HG02973 (cell line): Measurements from ENCODE around the gene FEM1C.

Experiments used
- ATAC-seq: cut with Tn5 transposase; IDR thresholded peaks from one replicate; pipeline ENCODE4 v1.9.1; 2021; ENCODE audit warnings: moderate library complexity; ENCODE audit not compliant: unreplicated experiment

FEM1C gene

DNA sequence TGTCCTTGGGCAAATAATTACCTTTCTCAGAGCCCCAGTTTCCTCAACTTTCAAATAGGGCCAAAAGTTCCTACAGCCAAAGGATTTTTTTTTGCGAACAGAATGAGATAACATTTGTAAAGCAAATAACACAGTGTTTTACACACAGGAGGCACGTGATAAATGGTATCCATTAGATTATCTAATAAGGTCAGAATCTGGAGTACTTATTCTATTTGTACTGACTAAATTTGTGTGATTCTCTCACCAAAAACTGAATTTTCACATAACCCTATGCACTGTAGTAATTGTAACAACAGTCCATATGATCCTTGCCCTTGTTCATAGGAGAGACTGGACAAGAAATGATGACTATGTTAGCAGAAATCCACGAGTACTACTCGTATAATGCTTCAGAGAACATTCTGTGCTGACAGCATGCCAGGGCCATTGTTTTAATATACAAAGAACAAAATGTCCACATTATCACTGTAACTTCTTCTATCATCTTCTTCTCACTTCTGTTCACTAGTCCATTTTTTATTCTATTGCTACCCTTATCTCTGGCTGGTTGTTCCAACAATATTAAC is 13.9 kb upstream of the FEM1C start:
- no peak for ATAC-seq

GRCh38 chr5:115557667-115558387 is 13.3 kb upstream of the FEM1C start:
- ATAC-seq: no peak

DNA sequence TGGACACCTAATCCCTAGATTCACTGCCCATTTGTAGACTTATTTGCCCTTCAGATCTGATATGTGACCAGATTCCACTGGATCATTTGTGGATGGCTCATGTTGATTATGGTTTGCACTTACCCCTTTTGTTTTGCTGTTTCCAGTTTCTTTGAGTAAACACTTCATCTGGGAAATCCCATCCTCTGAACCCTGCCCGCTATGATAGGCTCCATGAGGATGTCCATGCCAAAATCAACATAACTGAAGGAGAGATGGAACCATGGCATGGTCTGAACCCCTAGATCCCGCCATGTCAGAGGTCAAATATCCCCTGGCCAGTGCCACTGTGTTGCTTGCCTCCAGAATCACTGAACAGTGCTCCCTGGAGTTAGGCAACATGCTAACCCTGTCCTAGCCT is 11.7 kb upstream of the FEM1C start:
- no peak for ATAC-seq

DNA sequence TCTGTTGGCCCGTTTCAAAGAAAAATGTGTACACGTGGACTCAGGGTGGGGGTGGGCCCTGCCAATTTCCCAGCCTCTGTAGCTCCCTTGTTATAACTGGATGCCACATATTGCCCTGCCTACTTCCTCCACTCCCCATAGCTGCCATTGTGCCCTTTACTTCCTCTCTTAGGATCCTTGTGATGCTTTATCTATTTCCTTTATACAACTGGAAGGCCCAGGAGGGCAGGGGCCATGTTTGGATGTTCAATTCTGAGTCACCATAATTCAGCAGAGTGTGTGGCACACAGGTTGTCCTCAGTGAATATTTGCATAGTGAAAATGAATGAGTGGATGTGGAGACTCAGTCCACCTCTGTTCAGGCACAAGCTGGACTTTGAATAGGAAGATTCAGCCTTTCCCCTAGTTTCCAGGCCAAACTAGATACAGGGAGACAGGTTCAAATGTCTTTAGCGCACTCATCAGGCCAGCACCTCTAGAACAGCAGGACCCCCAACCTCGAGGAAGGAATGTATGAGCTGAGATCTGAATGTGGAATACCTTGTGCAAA is 10.6 kb upstream of the FEM1C start:
- no peak for ATAC-seq

GRCh38 chr5:115553082-115553481 is 8.5 kb upstream of the FEM1C start:
- ATAC-seq: no peak

- ATAC-seq: no peak
Observed at GRCh38 chr5:115551415-115551814, 6.8 kb upstream of the FEM1C start.

GRCh38 chr5:115549154-115549553 is 4.6 kb upstream of the FEM1C start:
- no peak for ATAC-seq

DNA sequence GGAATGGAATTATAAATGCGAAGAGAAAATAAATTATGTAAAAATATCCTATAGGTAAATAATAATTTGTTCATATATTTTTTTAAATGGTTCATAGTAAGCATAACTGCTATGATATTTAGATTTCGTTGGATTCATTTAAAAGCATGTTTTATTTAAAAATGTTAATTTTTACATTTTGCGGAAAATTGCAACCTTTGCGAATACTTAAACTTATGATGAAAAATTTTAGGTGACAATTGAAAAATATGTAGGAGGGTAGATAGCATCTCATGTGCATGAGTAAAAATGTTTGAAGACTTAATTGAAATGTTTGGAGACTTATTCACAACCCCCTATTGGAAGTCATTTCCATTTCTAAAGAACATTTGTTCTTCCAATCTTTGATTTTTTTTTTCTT is 4.1 kb upstream of the FEM1C start:
- no peak for ATAC-seq

- ATAC-seq: no peak
Observed at GRCh38 chr5:115545351-115545882, 842 bp upstream of the FEM1C start.

DNA sequence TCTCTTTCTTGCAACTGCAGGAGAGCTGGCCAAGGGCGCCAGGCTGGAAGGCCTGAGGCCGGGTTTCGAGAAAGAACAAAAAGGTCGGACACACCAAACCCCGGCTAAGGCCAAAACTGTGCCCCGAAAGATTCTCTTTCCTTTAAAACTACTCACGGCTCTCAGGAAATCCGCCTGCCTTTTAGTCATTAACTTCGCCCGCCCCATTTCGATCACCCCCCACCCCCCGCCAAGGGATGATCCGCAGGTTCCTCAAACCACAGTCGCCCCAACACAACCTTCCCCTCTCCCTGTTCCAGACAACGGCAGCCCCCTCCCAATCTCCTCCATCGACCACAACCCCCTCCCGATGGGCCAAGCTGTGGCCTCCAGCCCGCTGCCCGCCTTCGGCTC is 536 bp downstream of the FEM1C start:
- peak; percentile 8 for ATAC-seq

GRCh38 chr5:115543365-115544042 is 1.1 kb downstream of the FEM1C start:
- ATAC-seq: peak; percentile 33

DNA sequence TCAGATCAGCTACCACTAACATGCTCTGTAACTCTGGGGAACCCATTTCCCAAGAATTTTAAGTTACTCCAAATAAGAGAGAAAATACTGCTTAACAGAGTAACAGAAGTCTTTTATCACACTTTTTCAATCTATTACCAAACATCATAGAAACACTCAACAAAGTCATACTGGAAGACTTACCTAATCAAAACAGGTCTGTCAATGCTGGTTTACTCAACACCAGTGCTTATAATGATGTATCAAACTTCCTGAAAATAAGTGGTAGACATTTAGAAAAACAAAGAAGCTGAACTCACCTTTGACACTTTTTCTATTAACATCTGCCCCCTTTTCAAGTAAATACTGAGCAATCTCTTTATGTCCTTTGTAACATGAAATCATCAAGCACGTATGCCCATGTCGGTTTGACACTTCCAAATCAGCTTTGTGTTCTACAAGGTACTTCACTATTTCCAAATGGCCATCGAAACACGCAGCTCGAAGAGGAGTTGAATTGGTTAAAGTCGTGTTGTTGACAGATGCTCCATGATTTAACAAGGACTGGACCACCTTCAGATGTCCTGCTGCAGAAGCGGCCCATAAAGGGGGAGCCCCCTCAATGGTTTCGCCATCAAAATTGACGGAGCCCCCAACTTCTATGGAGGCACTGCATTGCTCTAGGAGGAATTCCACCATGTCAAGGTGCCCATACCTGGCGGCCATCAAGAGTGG is 1.8 kb downstream of the FEM1C start:
- ATAC-seq: no peak

- no peak for ATAC-seq
Observed at GRCh38 chr5:115542086-115542485, 2.5 kb downstream of the FEM1C start.

DNA sequence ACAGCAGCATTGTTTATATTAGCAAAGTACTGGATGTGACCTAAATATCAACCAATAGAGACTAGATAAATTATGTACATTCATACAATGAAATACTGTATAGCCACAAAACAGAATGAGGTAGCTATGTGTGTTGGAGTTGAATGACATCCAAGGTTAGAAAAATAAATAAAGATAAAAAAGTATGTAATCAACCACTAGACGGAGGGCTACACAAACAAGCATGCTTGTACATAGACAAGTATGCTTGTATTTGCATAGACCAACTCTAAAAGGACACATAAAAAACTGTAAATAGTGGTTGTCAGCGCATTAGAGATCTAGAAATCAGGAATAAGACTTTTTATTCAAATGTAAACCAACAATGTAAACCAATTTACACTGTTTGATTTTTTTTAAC is 3.0 kb downstream of the FEM1C start:
- ATAC-seq: no peak

GRCh38 chr5:115535479-115536035 is 9.0 kb downstream of the FEM1C start:
- no peak for ATAC-seq

GRCh38 chr5:115532517-115532916 is 12.1 kb downstream of the FEM1C start:
- no peak for ATAC-seq

GRCh38 chr5:115531787-115532367 is 12.7 kb downstream of the FEM1C start:
- ATAC-seq: no peak

GRCh38 chr5:115531380-115531779 is 13.2 kb downstream of the FEM1C start:
- no peak for ATAC-seq

DNA sequence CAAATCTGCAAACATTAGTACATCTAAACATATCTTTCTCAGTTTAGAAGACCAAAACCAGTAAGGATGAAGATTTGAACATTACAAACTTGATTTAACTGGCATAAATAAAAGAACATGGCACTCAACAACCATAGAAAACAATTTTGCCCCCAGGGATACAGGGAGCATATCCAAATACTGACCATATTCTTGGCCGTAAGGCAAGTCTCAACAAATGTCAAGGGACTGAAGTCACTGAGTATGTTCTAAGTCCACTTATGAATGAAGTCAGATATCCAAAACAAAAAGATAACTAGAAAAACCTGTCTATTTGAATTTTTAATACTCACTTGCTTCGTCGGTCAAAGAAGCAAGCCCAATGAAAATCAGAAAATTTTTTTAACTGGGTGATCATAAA is 14.1 kb downstream of the FEM1C start:
- no peak for ATAC-seq

DNA sequence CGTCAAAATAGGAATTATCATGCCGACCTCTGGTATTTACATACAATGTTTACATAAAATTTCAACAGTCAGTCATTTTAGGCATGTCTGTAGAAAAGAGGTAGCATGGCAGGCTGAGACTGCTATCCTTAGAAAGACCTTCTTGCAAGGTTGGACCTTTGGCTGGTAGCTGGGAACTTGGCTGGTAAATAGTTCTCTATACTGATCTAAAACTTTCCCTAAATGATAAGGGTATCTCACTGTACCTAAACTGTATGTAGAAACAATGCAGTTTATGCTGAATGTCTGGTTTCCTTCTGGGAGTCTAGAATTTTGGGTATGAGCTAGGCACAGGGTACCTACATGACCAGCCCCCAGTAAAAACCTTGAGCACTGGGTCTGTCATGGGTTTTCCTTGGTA is 18.0 kb downstream of the FEM1C start:
- no peak for ATAC-seq
